G401 (cell line): ENCODE results near the gene SLC5A6. TPM values are rescaled to one million over a fixed set of nuclear protein-coding genes. Genes with fewer than 3 reads are reported as not detected.

Experiments
- DNase-seq: peaks from one replicate; pipeline ENCODE4 v3.0.0-alpha.2; 2015; ENCODE audit warnings: low spot score
- in situ Hi-C: cut with HindIII; loops from 2 replicates; pipeline ENCODE4 v1.10.0; 2016; ENCODE audit warnings: low sequenced_read_pairs, mixed read lengths
- total RNA-seq: library from RNA; depleted of rRNA; stranded (reverse); fragments of >200 nt; shearing (Covaris generic); gene quantifications from 2 replicates; pipeline ENCODE4 v1.2.3, GENCODE V29; 2014; rRNA removed

SLC5A6 gene
- total RNA-seq, 1 experiment from 2014 or later, result 53.8 TPM

DNA sequence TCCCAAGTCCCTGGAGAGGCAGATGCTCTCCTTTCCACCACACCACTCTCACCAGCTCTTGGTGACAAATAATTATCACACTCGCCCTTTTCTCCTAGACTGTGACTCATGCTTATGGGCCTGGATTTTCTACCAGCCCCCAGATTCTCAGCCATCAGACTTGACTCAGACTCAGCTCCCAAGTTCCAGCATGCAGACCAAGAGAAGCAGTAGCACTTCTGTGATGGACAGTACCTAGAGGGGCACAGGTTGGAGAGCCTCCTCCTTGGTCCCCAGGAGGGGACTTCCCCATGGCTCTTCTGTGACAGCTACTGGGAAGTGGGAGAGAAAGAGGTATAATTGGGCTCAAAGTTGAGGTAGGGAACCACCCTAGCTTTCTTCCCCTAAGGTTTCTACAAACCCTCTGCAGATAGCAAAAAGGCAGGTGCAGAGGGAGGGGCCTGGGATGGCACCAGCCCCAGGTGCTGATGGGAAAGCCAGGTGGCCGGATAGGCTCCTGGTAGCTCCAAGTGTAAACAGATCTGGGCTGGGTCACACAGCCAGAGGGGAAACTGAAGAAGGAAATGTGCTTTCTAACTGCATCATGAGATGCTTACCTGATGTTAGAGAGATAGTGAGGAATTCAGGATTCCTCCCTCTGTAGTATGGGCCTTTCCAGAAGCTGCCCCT is 59.1 kb downstream of the SLC5A6 start:
- DNase-seq, result no peak
- in situ Hi-C loops, result no loop called here

DNA sequence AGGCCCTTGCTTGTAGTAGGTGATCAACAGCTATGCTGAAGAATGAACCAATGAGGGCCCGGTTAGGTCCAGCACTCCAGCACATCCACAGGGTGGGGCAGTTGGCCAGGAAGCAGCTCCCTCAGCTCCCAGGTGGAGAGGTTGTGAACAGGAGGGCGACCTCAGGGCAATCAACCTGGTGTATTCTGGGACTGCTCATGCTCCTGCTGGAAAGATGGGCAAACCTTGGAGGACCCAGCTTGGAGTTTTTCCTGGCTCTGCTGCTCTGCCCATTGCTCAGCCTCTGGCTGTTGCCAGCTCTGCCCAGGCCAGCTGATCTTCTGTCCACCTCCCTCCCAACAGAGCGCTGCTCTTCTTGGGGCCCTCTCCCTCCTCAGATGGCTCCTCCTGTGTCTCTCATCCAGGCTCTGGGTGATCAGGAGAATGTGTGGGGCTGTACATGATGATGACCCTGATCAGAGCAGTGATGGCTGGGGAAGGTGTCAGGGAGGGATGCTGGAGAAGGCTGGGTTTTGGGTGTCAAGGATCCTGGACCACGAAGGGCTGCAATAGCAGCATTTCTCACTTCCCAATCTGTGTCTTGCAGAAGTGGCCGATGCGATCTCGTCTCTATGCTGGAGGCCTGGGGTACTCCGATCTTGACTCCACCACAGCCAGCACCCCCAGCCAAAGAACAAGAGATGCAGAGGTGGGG is 59.8 kb downstream of the SLC5A6 start:
- in situ Hi-C loops, result no loop called here
- DNase-seq, result no peak

DNA sequence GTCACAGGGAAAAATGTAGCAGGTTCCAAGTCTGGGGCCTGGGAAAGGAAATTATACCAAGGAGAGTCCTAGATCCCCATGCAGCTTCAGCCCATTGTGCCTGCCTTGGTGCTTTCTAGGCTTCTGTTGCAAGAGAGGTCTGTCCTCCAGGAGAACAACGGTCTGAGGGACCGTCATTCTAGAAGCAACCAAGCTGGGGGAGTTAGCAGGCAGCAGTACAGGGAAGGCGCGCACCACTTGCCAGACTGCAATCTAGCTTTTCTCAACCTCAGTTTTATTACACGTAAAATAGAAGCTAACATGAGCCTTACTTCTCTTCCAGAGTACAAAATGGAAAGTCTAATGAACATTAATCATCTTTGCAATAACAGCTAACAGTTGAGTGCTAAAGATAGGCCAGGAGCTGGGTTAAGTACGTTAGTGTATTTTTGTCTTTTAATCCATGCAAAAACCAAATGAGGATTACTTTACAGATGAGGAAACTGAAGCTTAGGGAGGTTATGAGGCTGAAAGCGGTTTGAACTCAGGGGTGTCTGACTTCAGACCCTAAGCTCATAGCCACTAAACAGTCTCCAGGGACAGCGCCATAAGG is 61.3 kb downstream of the SLC5A6 start:
- no peak for DNase-seq
- in situ Hi-C loops, result no loop called here

Other genes starting within 250 kb of the SLC5A6 start
- gene MAPRE3, start 241.6 kb downstream of the SLC5A6 start, total RNA-seq, result 2.3 and 4.2 TPM in 2 replicates
- 34.7 and 37.0 TPM in 2 replicates for gene TMEM214, start 179.3 kb downstream of the SLC5A6 start, total RNA-seq
- 59.4 and 68.2 TPM in 2 replicates for gene AGBL5, start 160.6 kb downstream of the SLC5A6 start, total RNA-seq
- gene OST4, start 140.6 kb downstream of the SLC5A6 start, total RNA-seq, result 339 and 392 TPM in 2 replicates
- gene EMILIN1, start 133.7 kb downstream of the SLC5A6 start, total RNA-seq, result 2.3 and 3.9 TPM in 2 replicates
- 2.4 and 7.3 TPM in 2 replicates for gene KHK, start 125.5 kb downstream of the SLC5A6 start, total RNA-seq
- 1.3 and 11.3 TPM in 2 replicates for gene CGREF1, start 93.1 kb downstream of the SLC5A6 start, total RNA-seq
- 0.43 TPM in 1 of 2 replicates, not detected in the other for gene ABHD1, start 88.5 kb downstream of the SLC5A6 start, total RNA-seq
- gene PREB, start 77.6 kb downstream of the SLC5A6 start, total RNA-seq, result 89.5 and 92.2 TPM in 2 replicates
- gene PRR30, start 72.9 kb downstream of the SLC5A6 start, total RNA-seq, result not detected in 2 replicates
- not detected in 2 replicates for gene TCF23, start 63.3 kb downstream of the SLC5A6 start, total RNA-seq
- gene ATRAID, start 227 bp downstream of the SLC5A6 start, total RNA-seq, result 130 and 164 TPM in 2 replicates
- gene CAD, start 5.1 kb upstream of the SLC5A6 start, total RNA-seq, result 52.3 and 69.6 TPM in 2 replicates
- 1.3 and 2.6 TPM in 2 replicates for gene SLC30A3, start 50.8 kb upstream of the SLC5A6 start, total RNA-seq
- gene DNAJC5G, start 63.2 kb upstream of the SLC5A6 start, total RNA-seq, result not detected in 2 replicates
- gene TRIM54, start 70.2 kb upstream of the SLC5A6 start, total RNA-seq, result not detected in 2 replicates
- gene UCN, start 96.2 kb upstream of the SLC5A6 start, total RNA-seq, result not detected in 2 replicates
- 80.5 and 99.1 TPM in 2 replicates for gene MPV17, start 110.8 kb upstream of the SLC5A6 start, total RNA-seq
- 101 and 102 TPM in 2 replicates for gene GTF3C2, start 144.5 kb upstream of the SLC5A6 start, total RNA-seq
- 36.0 and 44.8 TPM in 2 replicates for gene EIF2B4, start 158.1 kb upstream of the SLC5A6 start, total RNA-seq
- 157 and 165 TPM in 2 replicates for gene SNX17, start 158.3 kb upstream of the SLC5A6 start, total RNA-seq
- gene ZNF513, start 168.5 kb upstream of the SLC5A6 start, total RNA-seq, result 20.4 and 23.3 TPM in 2 replicates
- 178 and 244 TPM in 2 replicates for gene PPM1G, start 197.3 kb upstream of the SLC5A6 start, total RNA-seq
- gene NRBP1, start 216.4 kb upstream of the SLC5A6 start, total RNA-seq, result 92.4 and 108 TPM in 2 replicates
- not detected in 2 replicates for gene KRTCAP3, start 230.1 kb upstream of the SLC5A6 start, total RNA-seq